ENCODE measurements around the gene RAMACL.

DNA sequence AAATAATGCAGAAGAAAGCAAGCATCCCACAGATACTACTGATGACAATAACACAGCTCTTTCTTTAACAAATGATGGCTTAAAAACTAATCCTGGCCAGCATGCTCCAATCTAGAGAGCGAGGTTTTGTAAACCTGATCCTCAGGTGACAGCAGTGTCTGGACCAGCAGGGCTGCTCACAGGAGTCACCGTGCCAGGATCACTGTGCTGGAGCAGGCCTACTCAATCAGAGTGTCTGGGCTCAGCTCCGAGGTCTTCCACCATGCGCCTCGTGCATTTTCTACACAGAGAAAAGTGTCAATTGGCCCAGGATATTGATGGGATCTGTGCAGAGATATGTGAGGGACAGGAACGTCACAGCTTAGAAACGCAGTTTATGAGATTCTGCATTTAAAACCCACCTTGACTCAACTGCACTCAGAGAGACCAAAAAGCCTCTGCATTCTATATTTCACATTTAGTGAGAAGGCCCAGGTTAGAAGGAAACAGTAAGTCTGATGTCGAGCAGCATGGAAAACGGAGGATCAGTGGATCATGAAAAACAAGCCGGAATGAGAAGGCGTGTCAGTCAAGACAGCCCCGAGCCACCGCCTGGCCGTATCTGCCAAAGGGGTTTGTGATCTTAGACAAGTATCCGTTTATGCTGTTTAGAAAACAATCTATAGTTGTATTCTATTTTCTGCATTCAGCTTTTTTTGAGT, 7.8 kb downstream of the RAMACL start:
- TF ChIP-seq CTCF (IDR thresholded peaks at IDR 0.05; ENCODE audit: low read length), result no peak
- no peak for TF ChIP-seq EZH2 (IDR thresholded peaks at IDR 0.05; ENCODE audit: borderline replicate concordance, low read length)

Measured in OCI-LY1 (cell line).